HG02840 (cell line): ENCODE results near the gene TMEM38B.
"Not testable (repeated sequence)": the region's sequence is repeated elsewhere in the genome, so short reads cannot be mapped to it uniquely, and the experiment has no call there.

Experiments used
- ATAC-seq: cut with Tn5 transposase; IDR thresholded peaks from one replicate; pipeline ENCODE4 v1.9.1; 2021; ENCODE audit warnings: mild to moderate bottlenecking, moderate library complexity, moderate number of reproducible peaks; ENCODE audit not compliant: unreplicated experiment, low FRiP score

TMEM38B gene

DNA sequence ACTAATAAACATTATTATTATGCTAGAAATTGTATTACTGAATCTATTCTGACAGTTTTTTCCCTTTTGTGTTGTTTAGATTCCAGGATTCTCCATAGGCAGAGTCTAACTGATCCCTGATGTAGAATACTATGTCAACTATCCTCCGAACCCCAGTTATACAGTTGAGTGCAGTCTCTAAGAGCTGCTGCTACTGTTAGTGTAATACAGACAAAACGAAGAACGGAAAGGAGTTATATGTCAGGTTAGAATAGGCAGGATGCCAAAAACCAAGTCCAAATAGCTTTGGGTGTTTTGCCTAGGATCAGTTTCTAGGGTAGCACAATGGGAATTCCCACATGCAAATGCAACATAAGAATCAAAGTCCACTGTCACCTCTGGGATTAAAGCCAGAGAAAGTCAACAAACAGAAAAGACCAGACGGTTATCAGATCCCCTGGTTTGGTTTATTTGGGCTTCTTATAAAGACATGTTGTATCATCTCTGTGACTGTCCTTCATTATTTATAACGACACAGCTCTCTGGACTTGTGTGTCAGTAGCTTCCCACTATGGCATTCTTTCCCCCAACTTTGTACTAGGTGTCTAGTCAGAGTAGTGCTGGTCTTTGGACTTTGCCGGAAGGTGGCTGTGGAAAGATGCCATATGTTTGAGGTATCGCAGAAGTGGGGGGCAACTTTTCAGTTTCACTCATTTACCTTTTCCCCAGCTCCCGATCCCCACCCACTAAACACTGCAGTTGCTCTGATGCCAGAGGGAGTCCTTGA, 14.9 kb upstream of the TMEM38B start:
- ATAC-seq, result no peak

DNA sequence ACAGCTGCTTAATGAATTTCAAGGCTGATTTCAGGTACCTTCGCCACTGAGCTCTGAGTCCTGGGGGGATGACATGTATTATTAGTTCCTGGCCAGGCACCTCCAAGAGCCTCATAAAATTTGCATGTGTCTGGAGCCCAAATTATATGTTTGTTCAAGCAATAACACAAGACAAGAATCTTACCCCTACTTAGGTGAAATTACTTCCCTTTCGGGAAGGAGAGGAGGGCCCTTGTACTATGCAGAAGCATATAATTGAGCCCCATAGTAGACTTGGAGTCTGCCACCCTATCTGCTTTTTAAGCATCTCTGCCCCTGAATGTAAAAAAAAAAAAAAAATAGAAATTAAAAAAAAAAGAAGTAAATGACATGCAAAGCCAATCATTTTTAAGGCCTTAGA, 13.0 kb upstream of the TMEM38B start:
- ATAC-seq, result no peak

DNA sequence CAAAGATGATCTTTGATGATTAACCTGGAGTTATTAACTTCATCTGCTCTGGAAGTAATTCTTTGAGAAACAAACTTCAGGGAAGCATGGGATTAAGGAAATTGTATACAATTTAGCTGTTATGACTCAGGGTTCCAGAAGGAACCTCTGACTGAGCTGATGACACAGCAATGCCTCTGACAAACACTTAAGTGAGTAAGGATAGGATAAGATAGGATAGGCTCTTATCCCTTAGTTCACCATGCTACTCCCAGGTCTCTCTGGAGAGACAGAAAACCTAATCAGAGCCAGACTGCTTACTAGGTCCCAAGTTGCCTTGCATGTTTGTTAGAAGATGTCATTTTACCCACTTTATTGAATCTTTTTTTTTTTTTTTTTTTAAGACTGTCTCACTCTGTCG, 12.6 kb upstream of the TMEM38B start:
- no peak for ATAC-seq

DNA sequence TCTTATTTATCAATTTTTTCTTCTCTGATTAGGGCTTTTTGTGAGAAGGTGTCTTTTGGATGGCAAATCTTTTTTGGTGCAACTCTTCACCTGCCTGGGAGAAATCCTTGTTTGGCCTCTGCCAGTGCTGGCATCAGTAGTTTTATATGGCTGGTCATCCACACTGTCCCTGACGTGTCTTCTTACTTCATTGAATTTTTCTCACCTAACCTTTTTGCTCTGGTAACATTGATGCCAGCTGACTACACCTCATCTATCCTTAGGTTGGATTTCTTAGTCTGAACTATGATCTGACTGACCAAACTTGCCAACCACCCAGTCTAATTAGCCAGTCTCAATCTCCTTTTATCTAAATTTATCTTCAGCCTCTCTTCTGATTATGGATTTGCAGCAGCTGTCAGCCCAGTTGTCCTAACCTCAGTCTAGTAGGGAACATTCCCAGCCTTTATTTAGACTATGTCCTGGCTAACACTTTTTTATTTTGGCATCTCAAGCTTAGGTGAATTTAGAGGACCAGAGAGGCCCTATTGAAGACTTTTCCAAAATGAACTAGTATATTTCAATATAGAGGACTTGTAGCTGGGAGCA, 10.6 kb upstream of the TMEM38B start:
- ATAC-seq, result no peak

DNA sequence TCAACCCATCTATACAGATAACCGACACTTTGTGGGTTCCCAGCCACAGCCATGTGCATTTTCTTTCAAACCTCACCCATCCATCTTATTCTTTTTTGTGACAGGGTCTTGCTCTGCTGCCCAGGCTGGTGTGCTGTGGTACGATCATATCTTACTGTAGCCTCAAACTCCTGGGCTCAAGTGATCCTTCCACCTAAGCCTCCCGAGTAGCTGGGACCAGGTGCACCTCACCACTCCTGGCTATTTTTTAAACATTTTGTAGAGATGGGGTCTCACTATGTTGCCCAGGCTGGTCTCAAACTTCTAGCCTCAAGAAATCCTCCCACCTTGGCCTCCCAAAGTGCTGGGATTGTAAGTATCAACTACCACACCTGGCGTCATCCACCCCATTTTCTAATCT, 7.4 kb upstream of the TMEM38B start:
- ATAC-seq, result no peak

DNA sequence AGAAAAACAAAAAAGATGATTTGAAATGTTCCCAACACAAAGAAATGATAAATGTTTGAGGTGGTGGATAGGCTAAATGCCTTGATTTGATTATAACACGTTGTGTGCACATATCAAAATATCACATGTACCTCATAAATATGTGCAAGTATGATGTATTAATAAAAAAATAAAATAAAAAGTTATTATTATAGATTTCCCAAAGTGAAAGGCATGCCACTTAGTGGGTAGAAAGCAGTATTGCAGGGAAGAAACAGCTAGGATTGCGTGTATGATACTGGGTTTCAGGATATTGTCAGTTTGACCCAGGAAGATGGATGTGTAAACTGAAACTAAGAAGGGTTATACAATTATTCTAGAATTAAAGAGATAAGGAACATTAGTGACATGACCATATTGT, 3.6 kb upstream of the TMEM38B start:
- no peak for ATAC-seq

DNA sequence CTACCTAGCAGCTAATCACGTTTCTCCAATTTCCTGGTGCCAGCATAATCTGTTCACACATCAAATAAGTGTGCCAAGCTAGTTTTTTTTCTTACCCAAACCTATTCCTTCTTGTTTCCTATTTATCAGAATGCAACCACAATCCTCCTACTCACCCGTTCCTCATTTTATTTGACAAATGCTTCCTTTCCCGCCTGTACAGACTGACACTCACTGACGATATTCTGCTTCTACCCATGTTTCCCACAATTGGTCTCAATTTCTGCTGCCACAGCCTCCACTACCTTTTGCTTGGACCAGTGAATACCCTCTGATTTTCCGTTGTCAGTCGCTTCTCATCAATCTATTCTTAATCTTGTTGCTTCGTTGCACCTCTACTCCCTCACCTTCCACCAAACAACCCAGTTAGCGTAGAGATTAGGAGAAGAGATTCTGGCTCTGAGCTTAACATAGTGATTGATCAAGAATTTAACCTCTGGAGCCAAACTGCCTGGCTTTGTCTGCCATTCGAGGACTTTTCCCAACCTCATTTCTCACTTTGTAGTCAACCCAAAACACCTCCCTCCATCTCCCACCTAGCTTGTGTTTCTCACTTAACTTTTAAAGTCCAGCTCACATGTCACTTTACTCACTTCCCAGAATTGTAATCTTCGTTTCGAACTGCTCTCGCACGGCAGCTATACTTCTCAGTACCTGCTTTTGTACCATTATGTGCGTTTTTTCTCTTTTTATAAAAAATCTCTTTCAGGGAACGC, 729 bp upstream of the TMEM38B start:
- peak; percentile 26 for ATAC-seq

DNA sequence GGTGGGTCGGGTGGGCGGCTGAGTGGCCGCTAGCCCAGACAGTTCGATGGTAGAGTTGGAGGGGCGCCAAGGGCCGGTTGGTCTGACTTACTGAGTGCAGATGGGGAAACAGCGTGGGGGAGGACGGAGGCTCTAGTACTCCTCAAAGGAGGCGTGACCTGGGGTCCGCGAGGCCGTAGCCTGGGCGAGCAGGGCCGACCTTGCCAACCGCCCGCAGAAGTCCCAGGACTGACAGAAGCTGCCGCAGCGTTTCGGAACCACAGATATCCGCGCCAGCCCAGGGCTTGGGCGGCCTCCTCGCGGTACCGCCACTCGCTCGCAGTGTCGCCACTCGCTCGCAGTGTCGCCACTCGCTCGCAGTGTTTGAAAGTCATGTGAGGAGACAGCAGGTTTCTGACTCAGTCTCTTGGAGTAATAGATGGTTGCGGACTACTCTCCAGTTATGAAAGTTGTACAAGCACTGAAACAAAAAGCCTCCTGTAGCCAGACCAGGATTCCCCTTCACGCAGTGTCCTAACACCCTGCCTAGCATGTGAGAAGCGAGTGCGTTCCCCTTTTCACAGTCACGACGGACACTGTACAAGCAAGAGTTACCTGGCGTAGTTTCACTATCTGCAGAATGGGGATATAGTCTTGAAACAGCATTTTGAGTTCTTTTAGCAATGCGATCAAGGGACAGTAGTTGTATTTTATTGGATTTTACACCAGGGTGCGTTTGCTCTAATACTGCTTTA, 674 bp downstream of the TMEM38B start:
- ATAC-seq, result peak; percentile 62

DNA sequence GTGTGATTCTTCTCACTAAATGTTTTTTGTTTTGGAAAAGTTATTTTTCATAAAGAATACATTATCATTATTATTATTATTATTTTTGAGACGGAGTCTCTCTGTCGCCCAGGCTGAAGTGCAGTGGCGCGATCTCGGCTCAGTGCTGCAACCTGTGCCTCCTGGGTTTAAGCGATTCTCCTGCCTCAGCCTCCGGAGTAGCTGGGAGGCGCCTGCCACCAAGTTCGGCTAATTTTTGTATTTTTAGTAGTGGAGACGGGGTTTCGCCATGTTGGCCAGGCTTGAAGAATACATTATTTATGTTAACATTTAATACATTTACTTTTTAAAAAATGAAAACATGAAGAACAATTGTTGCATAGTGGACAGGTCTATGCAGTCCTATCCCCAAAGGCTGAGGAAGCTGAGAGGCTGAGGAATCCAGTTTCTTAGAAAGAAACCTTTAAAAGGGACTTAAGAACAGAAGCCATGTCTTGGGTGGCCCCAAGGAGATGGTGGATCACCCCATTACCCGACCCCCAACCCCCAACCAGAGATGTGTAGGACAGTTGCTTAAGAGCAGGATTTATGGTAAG, 2.0 kb downstream of the TMEM38B start:
- no peak for ATAC-seq

DNA sequence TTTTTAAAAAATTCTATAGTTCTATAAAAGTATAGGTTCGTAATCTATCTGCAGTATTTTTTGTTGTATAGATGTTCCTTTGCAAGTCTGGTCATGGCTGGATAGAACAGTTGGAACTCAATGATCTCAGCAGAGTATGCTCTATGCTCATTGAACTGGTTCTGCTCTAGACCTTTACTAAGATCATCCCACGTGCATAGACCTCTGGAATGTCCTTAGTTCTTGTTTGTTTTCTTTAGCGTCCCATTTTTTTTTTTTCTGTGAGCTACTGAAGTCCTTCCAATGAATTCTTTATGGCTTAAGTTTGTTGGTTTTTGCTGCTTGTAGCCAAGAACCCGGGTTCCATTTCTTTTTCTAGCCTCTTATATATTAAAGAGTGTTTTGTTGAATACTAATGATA, 3.5 kb downstream of the TMEM38B start:
- ATAC-seq, result no peak

DNA sequence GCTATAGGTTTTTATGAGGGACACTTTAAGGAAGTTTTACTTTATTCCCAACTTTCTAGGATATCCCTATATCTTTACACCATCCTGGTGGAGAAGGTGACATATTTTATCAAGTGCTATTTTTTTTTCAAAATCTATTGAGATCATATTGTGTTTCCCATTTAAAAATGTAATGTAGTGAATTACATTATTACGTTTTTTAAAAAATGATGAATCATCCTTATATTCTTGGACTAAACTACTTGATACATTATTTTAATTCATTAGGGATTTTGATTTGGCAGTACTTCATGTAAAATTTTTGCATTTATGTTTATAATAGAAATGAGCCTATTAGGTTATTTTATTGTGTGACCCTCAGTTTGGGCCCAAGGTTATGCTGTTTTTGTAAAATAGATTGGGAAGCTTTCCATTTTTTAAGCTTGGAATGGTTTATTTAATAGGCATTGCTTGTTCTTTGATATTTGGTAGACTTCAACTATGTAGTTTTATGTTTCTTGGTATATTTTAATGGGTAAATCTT, 4.1 kb downstream of the TMEM38B start:
- no peak for ATAC-seq

DNA sequence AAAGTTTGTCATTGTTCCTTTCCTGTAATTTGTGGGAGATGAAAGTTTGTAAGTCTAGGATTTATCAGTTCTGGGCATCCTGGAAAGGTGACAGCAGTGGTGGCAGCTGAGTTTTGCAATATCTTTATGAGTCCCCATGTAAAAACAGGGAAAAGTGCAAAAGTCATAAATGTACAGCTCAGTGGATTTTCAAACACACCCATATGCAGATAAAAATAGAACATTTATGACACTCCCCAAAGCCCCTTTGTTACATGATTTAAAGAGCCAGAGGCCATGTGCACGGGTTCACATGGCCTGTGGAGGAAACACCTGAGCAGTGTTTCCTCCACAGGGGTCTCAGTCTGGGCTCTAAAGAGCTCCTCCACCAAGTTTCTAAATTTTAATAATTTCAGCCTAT, 6.3 kb downstream of the TMEM38B start:
- ATAC-seq, result no peak

DNA sequence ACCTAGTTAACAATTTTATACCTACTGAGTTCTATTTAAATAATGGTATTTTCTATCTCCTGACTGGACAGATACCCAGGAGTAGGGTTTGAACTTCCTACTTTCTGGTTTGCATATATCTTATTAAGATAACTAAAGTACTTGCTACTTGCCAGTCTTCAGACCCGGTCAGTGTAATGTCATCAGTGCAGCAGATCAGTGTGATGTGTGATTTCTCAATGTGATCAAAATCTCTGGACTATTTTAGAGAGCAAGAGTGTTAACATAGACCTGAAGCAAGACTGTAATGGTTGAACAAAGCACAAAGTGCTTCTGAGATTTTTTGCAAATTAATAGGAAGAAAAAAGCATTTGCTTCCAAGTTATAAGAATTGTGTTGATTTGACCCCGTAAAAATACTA, 6.8 kb downstream of the TMEM38B start:
- ATAC-seq, result no peak

DNA sequence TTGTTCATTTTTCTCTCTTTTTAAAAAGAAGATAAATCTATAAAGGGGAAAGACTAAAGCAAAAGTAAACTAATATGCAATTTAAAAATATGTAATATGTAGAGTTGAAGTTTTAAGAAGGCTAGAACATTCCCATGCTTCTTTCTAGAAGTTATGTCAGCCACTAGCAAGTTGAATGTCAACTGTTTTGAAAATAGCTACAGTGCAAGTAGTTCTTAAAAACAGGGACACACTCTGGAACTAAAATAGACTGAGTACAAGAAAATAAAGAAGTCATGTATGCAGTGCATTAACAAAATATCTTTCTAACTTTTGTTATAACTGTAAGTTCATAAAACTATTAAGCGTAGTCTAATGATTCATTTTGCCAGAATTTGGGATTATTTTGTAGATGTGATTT, 7.9 kb downstream of the TMEM38B start:
- no peak for ATAC-seq

DNA sequence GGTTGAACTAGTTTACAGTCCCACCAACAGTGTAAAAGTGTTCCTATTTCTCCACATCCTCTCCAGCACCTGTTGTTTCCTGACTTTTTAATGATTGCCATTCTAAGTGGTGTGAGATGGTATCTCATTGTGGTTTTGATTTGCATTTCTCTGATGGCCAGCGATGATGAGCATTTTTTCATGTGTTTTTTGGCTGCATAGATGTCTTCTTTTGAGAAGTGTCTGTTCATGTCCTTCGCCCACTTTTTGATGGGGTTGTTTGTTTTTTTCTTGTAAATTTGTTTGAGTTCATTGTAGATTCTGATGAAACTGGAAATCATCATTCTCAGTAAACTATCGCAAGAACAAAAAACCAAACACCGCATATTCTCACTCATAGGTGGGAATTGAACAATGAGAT, 9.3 kb downstream of the TMEM38B start:
- not testable (repeated sequence) for ATAC-seq

DNA sequence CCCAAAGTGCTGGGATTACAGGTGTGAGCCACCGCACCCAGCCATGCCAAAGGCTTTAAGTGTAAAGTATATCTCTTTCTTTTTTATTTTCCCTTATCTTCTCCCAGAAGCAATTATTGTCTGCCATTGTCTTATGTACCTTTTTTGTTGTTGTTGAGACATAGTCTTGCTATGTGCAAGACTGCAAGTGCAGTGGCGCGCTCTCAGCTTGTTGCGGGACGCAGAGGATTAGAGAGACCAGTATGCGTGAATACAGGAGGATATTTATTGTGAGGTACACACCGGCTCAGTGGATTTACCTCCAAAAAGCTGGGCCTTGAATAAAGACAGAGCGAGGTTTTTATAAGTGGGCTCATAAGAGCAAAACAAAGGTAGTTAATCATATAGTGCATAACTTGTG, 11.8 kb downstream of the TMEM38B start:
- no peak for ATAC-seq

DNA sequence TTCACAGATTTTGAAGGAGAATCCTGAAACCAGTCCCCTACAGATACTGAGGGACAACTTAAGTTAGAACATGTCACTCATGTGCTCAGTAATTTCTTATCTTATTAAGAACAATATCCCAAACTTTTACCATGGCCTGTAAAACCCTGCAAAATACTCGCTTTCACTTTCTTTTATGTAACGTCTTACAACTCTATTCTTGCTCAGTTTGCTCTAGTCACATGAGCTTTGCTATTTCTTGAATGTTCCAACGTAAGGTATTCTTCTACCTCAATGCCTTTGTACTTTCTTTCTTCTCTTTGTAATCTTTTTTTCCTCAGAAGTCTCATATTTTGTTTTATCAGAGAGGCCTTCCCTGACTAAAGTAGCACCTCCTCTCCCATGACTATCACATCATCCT, 14.1 kb downstream of the TMEM38B start:
- ATAC-seq, result no peak

DNA sequence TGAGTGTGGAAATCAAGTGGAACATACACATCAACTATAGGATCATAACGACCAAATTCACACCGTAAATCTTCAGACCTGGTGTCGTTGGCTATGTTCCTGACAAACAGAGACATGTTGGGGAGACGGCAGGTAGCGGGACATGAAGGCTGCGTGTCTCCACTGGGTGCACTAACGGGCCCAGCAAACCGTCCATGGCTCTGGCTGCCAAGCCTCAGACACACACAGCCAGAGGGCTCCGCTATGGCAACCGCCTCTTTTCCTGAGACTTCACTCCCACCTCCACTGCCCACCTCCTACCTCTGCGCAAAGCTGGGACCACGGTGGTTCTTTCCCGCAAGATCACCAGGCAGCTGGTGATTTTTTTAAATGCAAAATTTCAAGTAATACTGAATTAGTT, 16.3 kb downstream of the TMEM38B start:
- no peak for ATAC-seq

DNA sequence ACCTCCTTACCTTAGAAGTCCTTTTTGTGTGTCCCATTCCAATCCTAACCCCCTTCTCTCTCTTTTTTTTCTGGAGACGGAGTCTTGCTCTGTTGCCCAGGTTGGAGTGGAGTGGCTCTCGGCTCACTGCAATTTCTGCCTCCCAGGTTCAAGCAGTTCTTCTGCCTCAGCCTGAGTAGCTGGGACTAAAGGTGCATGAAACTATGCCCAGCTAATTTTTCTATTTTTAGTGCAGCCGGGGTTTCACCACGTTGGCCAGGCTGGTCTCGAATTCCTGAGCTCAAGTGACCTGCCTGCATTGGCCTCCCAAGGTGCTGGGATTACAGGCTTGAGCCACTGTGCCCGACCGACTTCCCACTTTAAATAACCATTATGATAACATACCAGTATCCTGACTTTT, 17.5 kb downstream of the TMEM38B start:
- no peak for ATAC-seq

DNA sequence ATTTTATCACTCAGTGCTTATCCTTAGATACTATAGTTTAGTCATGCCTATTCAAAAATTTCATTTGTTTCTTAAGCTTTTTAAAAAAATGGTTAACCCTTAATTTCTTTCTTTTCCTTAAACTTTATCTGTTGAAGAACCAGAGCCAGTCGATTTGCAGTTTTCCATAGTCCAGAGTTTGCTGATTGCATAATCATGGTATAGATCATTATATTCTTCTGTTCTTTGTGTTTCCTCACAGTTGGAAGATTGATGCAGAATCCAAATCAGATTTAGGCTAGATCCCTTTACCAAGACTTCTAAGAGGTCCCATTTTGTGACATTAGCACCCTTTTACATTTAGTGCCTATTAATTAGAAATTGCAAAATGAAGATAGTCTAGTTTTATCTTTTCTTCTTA, 18.0 kb downstream of the TMEM38B start:
- ATAC-seq, result no peak

DNA sequence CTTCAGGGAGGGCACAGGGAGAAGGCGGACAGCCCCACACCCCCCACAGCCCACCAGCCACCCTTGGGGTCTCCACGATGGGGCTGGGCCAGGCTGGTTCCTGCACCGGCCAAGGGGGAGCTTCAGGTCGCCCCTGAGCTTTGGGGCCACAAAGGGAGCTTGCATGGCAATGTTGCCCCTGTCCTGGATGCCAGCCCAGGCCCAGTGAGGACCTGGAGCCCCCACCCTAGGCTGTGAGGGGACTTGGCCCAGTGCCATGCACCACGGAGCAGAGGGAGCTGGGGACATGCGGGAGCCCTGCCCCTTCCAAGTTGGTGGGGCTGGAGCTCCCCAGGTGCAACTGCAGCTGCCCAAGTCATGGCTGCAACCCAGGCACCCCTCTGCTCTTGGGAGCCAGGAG, 18.4 kb downstream of the TMEM38B start:
- ATAC-seq, result no peak
